CD14-positive monocyte (primary cell): ENCODE measurements around the gene ZBED1. TPM values are rescaled to one million over a fixed set of nuclear protein-coding genes. Genes with fewer than 3 reads are reported as not detected.
A peak's percentile ranks its signal among the peaks of the same experiment; 100 is the strongest.
"Not testable (repeated sequence)": the region's sequence is repeated elsewhere in the genome, so short reads cannot be mapped to it uniquely, and the experiment has no call there.

Experiments used
- DNase-seq, 3 donors: peaks; one replicate each; pipeline ENCODE4 v3.0.0-alpha.2; 2011 to 2022
- H2AFZ ChIP-seq: 2 replicates; pipeline ENCODE4 v1.6.0; 2012; ENCODE audit warnings: mild to moderate bottlenecking, low read depth, low read length, inconsistent platforms; ENCODE audit not compliant: insufficient read depth, poor library complexity, severe bottlenecking
- H3K27ac ChIP-seq, 2 donors: 1 replicate in 1 of 2; 2 replicates in 1 of 2; pipeline ENCODE4 v1.5.1; 2012 to 2013; ENCODE audit warnings: low read length in 2 of 2, control low read depth in 1 of 2, inconsistent platforms in 1 of 2, low read depth in 1 of 2, mild to moderate bottlenecking in 1 of 2
- H3K27me3 ChIP-seq, 2 donors: one replicate each; pipeline versions ENCODE4 v1.6.0 to v1.6.1; 2011 to 2013; ENCODE audit warnings: low read length in 2 of 2; ENCODE audit not compliant: control insufficient read depth in 2 of 2, insufficient read depth in 2 of 2
- H3K36me3 ChIP-seq, 2 donors: replicated peaks in 1 of 2; 1 replicate in 1 of 2; 2 replicates in 1 of 2; pipeline versions ENCODE4 v1.5.1 to v1.6.1; 2012 to 2013; ENCODE audit warnings: low read length in 2 of 2, control low read depth in 1 of 2, inconsistent platforms in 1 of 2, mild to moderate bottlenecking in 1 of 2; ENCODE audit not compliant: insufficient read depth in 2 of 2, control insufficient read depth in 1 of 2
- H3K4me1 ChIP-seq, 2 donors: 1 replicate in 1 of 2; 2 replicates in 1 of 2; pipeline versions ENCODE4 v1.5.1 to v1.6.1; 2012 to 2013; ENCODE audit warnings: low read length in 2 of 2, control low read depth in 1 of 2, inconsistent platforms in 1 of 2, mild to moderate bottlenecking in 1 of 2, moderate library complexity in 1 of 2; ENCODE audit not compliant: insufficient read depth in 2 of 2, control insufficient read depth in 1 of 2
- H3K4me2 ChIP-seq: replicated peaks from 2 replicates; pipeline ENCODE3; 2012; ENCODE audit warnings: low read length, moderate library complexity, mild to moderate bottlenecking; ENCODE audit not compliant: poor library complexity, severe bottlenecking; ENCODE audit errors: extremely low read depth
- H3K4me3 ChIP-seq, 3 experiments: fragments of 200-600 bp in 1 of 3; sonication (generic) in 1 of 3; replicated peaks in 1 of 3; 1 replicate in 2 of 3; 2 replicates in 1 of 3; pipeline ENCODE4 v1.5.1; 2011 to 2013; ENCODE audit warnings: low read length in 3 of 3, mild to moderate bottlenecking in 3 of 3, control low read depth in 2 of 3, low read depth in 2 of 3, inconsistent platforms in 1 of 3, moderate library complexity in 1 of 3
- H3K79me2 ChIP-seq: 2 replicates; pipeline ENCODE4 v1.6.0; 2012; ENCODE audit warnings: mild to moderate bottlenecking, control low read depth, inconsistent platforms, low read length, moderate library complexity; ENCODE audit not compliant: insufficient read depth
- H3K9ac ChIP-seq: 2 replicates; pipeline ENCODE4 v1.6.0; 2017; ENCODE audit warnings: low read length, mild to moderate bottlenecking; ENCODE audit not compliant: insufficient read depth, poor library complexity, severe bottlenecking
- H3K9me3 ChIP-seq, 2 donors: replicated peaks in 1 of 2; 1 replicate in 1 of 2; 2 replicates in 1 of 2; pipeline versions ENCODE4 v1.5.1 to v1.6.1; 2012 to 2013; ENCODE audit warnings: low read length in 2 of 2, control low read depth in 1 of 2; ENCODE audit not compliant: control insufficient read depth in 1 of 2, insufficient read depth in 1 of 2
- H4K20me1 ChIP-seq: 2 replicates; pipeline ENCODE4 v1.6.0; 2012; ENCODE audit warnings: mild to moderate bottlenecking, low read length, control low read depth, moderate library complexity; ENCODE audit not compliant: insufficient read depth
- H3K27ac Mint-ChIP-seq, 7 donors: one replicate each; pipeline ENCODE4 v1.8.0; 2020; ENCODE audit warnings: mild to moderate bottlenecking in 7 of 7, mixed read lengths in 7 of 7, moderate library complexity in 6 of 7, inconsistent platforms in 2 of 7
- H3K27me3 Mint-ChIP-seq, 3 donors: one replicate each; pipeline ENCODE4 v1.8.0; 2021 to 2022; ENCODE audit warnings: low read depth in 3 of 3, mild to moderate bottlenecking in 3 of 3, mixed read lengths in 3 of 3, moderate library complexity in 3 of 3, inconsistent platforms in 1 of 3
- H3K36me3 Mint-ChIP-seq, 2 donors: one replicate each; pipeline ENCODE4 v1.8.0; 2020; ENCODE audit warnings: mixed read lengths in 2 of 2, inconsistent platforms in 1 of 2, mild to moderate bottlenecking in 1 of 2
- H3K4me1 Mint-ChIP-seq: one replicate; pipeline ENCODE4 v1.8.0; 2020; ENCODE audit warnings: mild to moderate bottlenecking, mixed read lengths
- H3K4me3 Mint-ChIP-seq, 2 donors: one replicate each; pipeline ENCODE4 v1.8.0; 2020; ENCODE audit warnings: mild to moderate bottlenecking in 2 of 2, mixed read lengths in 2 of 2, moderate library complexity in 1 of 2
- H3K9me3 Mint-ChIP-seq, 7 donors: one replicate each; pipeline ENCODE4 v1.8.0; 2020 to 2022; ENCODE audit warnings: mixed read lengths in 7 of 7, mild to moderate bottlenecking in 6 of 7, moderate library complexity in 6 of 7, inconsistent platforms in 2 of 7
- CTCF ChIP-seq: fragments of 200-600 bp; IDR thresholded peaks from one replicate; pipeline ENCODE4 v1.8.0; 2022; ENCODE audit warnings: antibody characterized with exemption, mild to moderate bottlenecking
- WGBS: methylation state at CpG from one replicate; pipeline ENCODE4 v1.1.5; 2013; ENCODE audit warnings: missing lambda C conversion rate; ENCODE audit not compliant: insufficient coverage; 5-methylcytosine and 5-hydroxymethylcytosine counted together
- intact Hi-C, 2 donors: fragments of 100-400 bp; cut with micrococcal nuclease; formaldehyde crosslinking; loops; one replicate each; pipeline versions ENCODE4 v1.15.0 to v1.15.1; 2023
- polyA plus RNA-seq, 3 donors: library from polyadenylated mRNA; depleted of rRNA in 1 of 3; unstranded in 2 of 3; stranded (reverse) in 1 of 3; fragments of 300-500 nt in 2 of 3; fragments of >200 nt in 1 of 3; fragmentation: Illumina TruSeq in 2 of 3; gene quantifications; 1 replicate in 2 of 3; 2 replicates in 1 of 3; pipeline ENCODE4 v1.2.3, GENCODE V29; 2012 to 2021

Gene ZBED1
- polyA plus RNA-seq, 3 donors = 13.9 to 32.1 (median 23.1) TPM

- Histone ChIP-seq H3K9me3 (no peaks in the 10 kb centered on the region), H2AFZ (no peak overlapping the region), H3K9ac (no peak overlapping the region), H3K4me1 (no peaks in the 10 kb centered on the region), H3K79me2 (no peaks in the 10 kb centered on the region), H3K27ac (no peak overlapping the region), H3K4me3 (no peak overlapping the region), H3K36me3 (no peaks in the 10 kb centered on the region), H4K20me1 (no peaks in the 10 kb centered on the region), H3K4me2 (no peak overlapping the region), H3K27me3 (no peaks in the 10 kb centered on the region)
- WGBS = 0% methylated on average over 1 of the region's 7 CpGs
- intact Hi-C loops = no loop called here
- Mint-ChIP-seq H3K4me1 (peaks cover 15% of the 10 kb centered on the region), H3K4me3 (no peak overlapping the region), H3K27me3 (peaks cover 0 to 18% (median 7%) of the 10 kb centered on the region in 3 donors), H3K27ac (no peak overlapping the region), H3K36me3 (no peaks in the 10 kb centered on the region), H3K9me3 (peaks cover 0 to 3% (median 0%) of the 10 kb centered on the region in 7 donors)
- peak in 1 of 3 donors; percentile 29 for DNase-seq
- TF ChIP-seq CTCF = no peak
These were observed 35.4 kb upstream of the ZBED1 start for GRCh38 chrX:2536141-2536540.

- H3K27me3 ChIP-seq = not testable (repeated sequence)
These were observed 33.7 kb upstream of the ZBED1 start for GRCh38 chrX:2534261-2535021.

More at GRCh38 chrX:2534261-2535021, 33.7 kb upstream of the ZBED1 start:
- H3K9me3 Mint-ChIP-seq, H3K4me3 ChIP-seq, H3K9me3 ChIP-seq, H3K27ac ChIP-seq, H3K4me1 ChIP-seq, H3K4me2 ChIP-seq, intact Hi-C loops, H3K9ac ChIP-seq, H3K79me2 ChIP-seq, H3K27ac Mint-ChIP-seq, H3K4me3 Mint-ChIP-seq, DNase-seq, H4K20me1 ChIP-seq, H3K36me3 Mint-ChIP-seq, H3K36me3 ChIP-seq, H2AFZ ChIP-seq: not testable (repeated sequence)
- Mint-ChIP-seq H3K4me1 (peaks cover 15% of the 10 kb centered on the region), H3K27me3 (peaks cover 0 to 14% (median 7%) of the 10 kb centered on the region in 3 donors)
- no CpG with 5 or more reads among the region's 5 CpGs for WGBS
